Fibroblast of lung (primary cell): ENCODE results near the gene GRK1. TPM values are rescaled to one million over a fixed set of nuclear protein-coding genes. Genes with fewer than 3 reads are reported as not detected.

ENCODE experiments used
- DNase-seq, 2 donors: peaks; one replicate each; pipeline versions ENCODE4 v3.0.0 to v3.0.0-alpha.2; 2010; ENCODE audit warnings: low read depth in 2 of 2
- H2AFZ ChIP-seq: 2 replicates; pipeline ENCODE4 v1.5.1; 2012; ENCODE audit warnings: low read length, control low read depth, inconsistent platforms
- H3K27ac ChIP-seq: 2 replicates; pipeline ENCODE4 v1.5.1; 2011; ENCODE audit warnings: low read length, control low read depth; ENCODE audit not compliant: insufficient read depth
- H3K27me3 ChIP-seq: 2 replicates; pipeline ENCODE4 v1.5.1; 2011; ENCODE audit warnings: mild to moderate bottlenecking, low read length; ENCODE audit not compliant: control insufficient read depth, insufficient read depth
- H3K36me3 ChIP-seq: 2 replicates; pipeline ENCODE4 v1.5.1; 2011; ENCODE audit warnings: low read length; ENCODE audit not compliant: control insufficient read depth, insufficient read depth
- H3K4me1 ChIP-seq: 2 replicates; pipeline ENCODE4 v1.5.1; 2011; ENCODE audit warnings: low read length; ENCODE audit not compliant: control insufficient read depth, insufficient read depth; ENCODE audit errors: extremely low read depth
- H3K4me2 ChIP-seq: 2 replicates; pipeline ENCODE4 v1.5.1; 2011; ENCODE audit warnings: low read length, control low read depth; ENCODE audit not compliant: insufficient read depth; ENCODE audit errors: extremely low read depth
- H3K4me3 ChIP-seq, 4 experiments: fragments of 200-600 bp in 1 of 4; sonication (generic) in 1 of 4; replicated peaks in 1 of 4; 2 replicates each; pipeline ENCODE4 v1.5.1; 2011 to 2016; ENCODE audit warnings: low read length in 4 of 4, low read depth in 3 of 4, mild to moderate bottlenecking in 3 of 4, control low read depth in 2 of 4, inconsistent platforms in 1 of 4, mixed read lengths in 1 of 4; ENCODE audit not compliant: insufficient read depth in 1 of 4; ENCODE audit errors: control extremely low read depth in 1 of 4
- H3K79me2 ChIP-seq: 2 replicates; pipeline ENCODE4 v1.5.1; 2012; ENCODE audit warnings: mild to moderate bottlenecking, low read length, inconsistent platforms; ENCODE audit not compliant: control insufficient read depth, insufficient read depth
- H3K9ac ChIP-seq: 2 replicates; pipeline ENCODE4 v1.5.1; 2011; ENCODE audit warnings: mild to moderate bottlenecking, low read length, control low read depth; ENCODE audit not compliant: insufficient read depth
- H3K9me3 ChIP-seq: 2 replicates; pipeline ENCODE4 v1.5.1; 2012; ENCODE audit warnings: low read depth, low read length; ENCODE audit not compliant: control insufficient read depth, insufficient read depth
- H4K20me1 ChIP-seq: 2 replicates; pipeline ENCODE4 v1.5.1; 2011; ENCODE audit warnings: low read length; ENCODE audit not compliant: control insufficient read depth, insufficient read depth; ENCODE audit errors: extremely low read depth
- CTCF ChIP-seq, 2 donors: IDR thresholded peaks in 1 of 2; conservative IDR thresholded peaks in 1 of 2; 1 replicate in 1 of 2; 2 replicates in 1 of 2; pipeline ENCODE4 v1.5.1; 2011 to 2012; ENCODE audit warnings: low read length in 2 of 2, control low read depth in 1 of 2, inconsistent platforms in 1 of 2, low read depth in 1 of 2, mild to moderate bottlenecking in 1 of 2
- EZH2 ChIP-seq: IDR thresholded peaks from 2 replicates; pipeline ENCODE4 v1.5.1; 2012; ENCODE audit warnings: low read length, control low read depth, mild to moderate bottlenecking; ENCODE audit errors: missing control alignments
- polyA plus RNA-seq, 2 donors: library from polyadenylated mRNA; depleted of rRNA in 1 of 2; stranded (reverse) in 1 of 2; unstranded in 1 of 2; fragments of >200 nt; gene quantifications; 2 replicates each; pipeline ENCODE4 v1.2.1, GENCODE V29; 2011 to 2012; ENCODE audit warnings: missing spikeins in 1 of 2
- total RNA-seq: library from RNA; depleted of rRNA; stranded (reverse); fragments of >200 nt; gene quantifications from 2 replicates; pipeline ENCODE4 v1.2.1, GENCODE V29; 2014

The GRK1 gene
- total and polyA plus RNA-seq, 2 donors (not counting 1 experiment from before 2014, with no cell fraction given): 0.17 TPM; not detected in 1

- Histone ChIP-seq H3K4me1 (peaks cover 2% of the 10 kb centered on the region), H4K20me1 (no peaks in the 10 kb centered on the region), H3K9ac (no peak overlapping the region), H3K79me2 (peaks cover 41% of the 10 kb centered on the region), H3K4me2 (no peak overlapping the region), H2AFZ (no peak overlapping the region), H3K27me3 (no peaks in the 10 kb centered on the region), H3K9me3 (no peaks in the 10 kb centered on the region), H3K4me3 (no peak overlapping the region), H3K36me3 (peaks cover 22% of the 10 kb centered on the region), H3K27ac (no peak overlapping the region)
- no peak for TF ChIP-seq CTCF (conservative IDR thresholded peaks at IDR 0.05 in 1 of 2, IDR thresholded peaks at IDR 0.05 in 1 of 2; ENCODE audit: low read depth in 1 of 2, low read length in 2 of 2)
- TF ChIP-seq EZH2: no peak
- DNase-seq: no peak
These were observed 37.2 kb upstream of the GRK1 start for GRCh38 chr13:113629866-113630265.

- TF ChIP-seq CTCF (conservative IDR thresholded peaks at IDR 0.05 in 1 of 2, IDR thresholded peaks at IDR 0.05 in 1 of 2; ENCODE audit: low read depth in 1 of 2, low read length in 2 of 2): no peak
- H3K27ac ChIP-seq: no peak overlapping the region
- H3K4me1 ChIP-seq: peaks cover 2% of the 10 kb centered on the region
- H3K36me3 ChIP-seq: peaks cover 26% of the 10 kb centered on the region
- no peak overlapping the region for H3K4me2 ChIP-seq
- H3K79me2 ChIP-seq: peaks cover 41% of the 10 kb centered on the region
- no peaks in the 10 kb centered on the region for H3K27me3 ChIP-seq
- no peaks in the 10 kb centered on the region for H4K20me1 ChIP-seq
- H3K4me3 ChIP-seq: no peak overlapping the region
- no peak overlapping the region for H3K9ac ChIP-seq
- no peak for DNase-seq
- H2AFZ ChIP-seq: no peak overlapping the region
- no peaks in the 10 kb centered on the region for H3K9me3 ChIP-seq
These were observed 36.7 kb upstream of the GRK1 start for GRCh38 chr13:113630296-113630695.

GRCh38 chr13:113630804-113631203 is 36.2 kb upstream of the GRK1 start:
- Histone ChIP-seq H3K9ac (no peak overlapping the region), H4K20me1 (no peaks in the 10 kb centered on the region), H3K36me3 (peaks cover 28% of the 10 kb centered on the region), H3K4me3 (no peak overlapping the region), H3K4me2 (no peak overlapping the region), H2AFZ (no peak overlapping the region), H3K9me3 (no peaks in the 10 kb centered on the region), H3K27ac (no peak overlapping the region), H3K27me3 (no peaks in the 10 kb centered on the region), H3K79me2 (peaks cover 38% of the 10 kb centered on the region), H3K4me1 (peaks cover 2% of the 10 kb centered on the region)
- no peak for TF ChIP-seq CTCF (conservative IDR thresholded peaks at IDR 0.05 in 1 of 2, IDR thresholded peaks at IDR 0.05 in 1 of 2; ENCODE audit: low read depth in 1 of 2, low read length in 2 of 2)
- no peak for TF ChIP-seq EZH2
- no peak for DNase-seq
